Vagina (tissue), 2 donors: ENCODE data around the gene FAM210B. TPM values are rescaled to one million over a fixed set of nuclear protein-coding genes. Genes with fewer than 3 reads are reported as not detected.

ENCODE experiments used
- DNase-seq, 2 donors: peaks; one replicate each; pipeline ENCODE4 v3.0.0-alpha.2; 2017; ENCODE audit errors: extremely low spot score in 2 of 2
- H3K27ac ChIP-seq: fragments of 200-600 bp; sonication (generic); one replicate; pipeline ENCODE4 v1.5.1; 2019
- H3K27me3 ChIP-seq: fragments of 200-600 bp; sonication (generic); one replicate; pipeline ENCODE4 v1.5.1; 2019
- H3K36me3 ChIP-seq, 2 donors: fragments of 200-600 bp; sonication (generic); one replicate each; pipeline ENCODE4 v1.5.1; 2017 to 2019
- H3K4me1 ChIP-seq: fragments of 200-600 bp; sonication (generic); one replicate; pipeline ENCODE4 v1.5.1; 2019
- H3K4me3 ChIP-seq, 2 donors: fragments of 200-600 bp; sonication (generic); 1 replicate in 1 of 2; 2 replicates in 1 of 2; pipeline ENCODE4 v1.5.1; 2016 to 2019
- H3K9me3 ChIP-seq: fragments of 200-600 bp; sonication (generic); one replicate; pipeline ENCODE4 v1.5.1; 2019
- CTCF ChIP-seq, 3 experiments: fragments of 450-650 bp in 2 of 3; fragments of 200-600 bp in 1 of 3; sonication (generic) in 1 of 3; IDR thresholded peaks; one replicate each; pipeline ENCODE4 v1.5.1; 2017 to 2019; ENCODE audit warnings: antibody characterized with exemption in 3 of 3, mild to moderate bottlenecking in 2 of 3, moderate library complexity in 2 of 3
- POLR2A ChIP-seq, 2 donors: fragments of 450-650 bp; IDR thresholded peaks; one replicate each; pipeline ENCODE4 v1.6.1; 2017; ENCODE audit warnings: antibody characterized with exemption in 2 of 2, mild to moderate bottlenecking in 2 of 2, moderate library complexity in 2 of 2
- POLR2AphosphoS5 ChIP-seq, 2 donors: sonication (generic); formaldehyde crosslinking; IDR thresholded peaks; one replicate each; pipeline ENCODE4 v1.9.0; 2017; ENCODE audit warnings: antibody characterized with exemption in 2 of 2, mild to moderate bottlenecking in 2 of 2, low read depth in 1 of 2; ENCODE audit not compliant: insufficient read depth in 1 of 2
- intact Hi-C: fragments of 100-400 bp; cut with DNase I; formaldehyde crosslinking; loops from one replicate; pipeline ENCODE4 v1.15.1; 2023
- total RNA-seq: library from RNA; depleted of rRNA; stranded (reverse); fragments of >200 nt; gene quantifications from one replicate; pipeline ENCODE4 v1.2.3, GENCODE V29; 2016

FAM210B gene
- total RNA-seq, 1 donor from 2014 or later, result 46.4 TPM

- Histone ChIP-seq H3K36me3 (peaks cover 0 to 7% of the 10 kb centered on the region in 2 donors), H3K27me3 (no peaks in the 10 kb centered on the region), H3K27ac (no peak overlapping the region), H3K9me3 (no peaks in the 10 kb centered on the region), H3K4me1 (peaks cover 20% of the 10 kb centered on the region), H3K4me3 (peak overlapping the region; percentile 88 to 90)
- TF ChIP-seq POLR2A (IDR thresholded peaks at IDR 0.05), result no peak
- TF ChIP-seq POLR2AphosphoS5 (IDR thresholded peaks at IDR 0.05; ENCODE audit: insufficient read depth in 1 of 2, low read depth in 1 of 2), result no peak
- TF ChIP-seq CTCF (IDR thresholded peaks at IDR 0.05), result no peak
- DNase-seq, result no peak
- intact Hi-C loops, result loop anchor here (10.0 kb wide), 1 partner anchor 74 kb away; the partner anchor contains the start of gene RTF2
These were observed 32.3 kb downstream of the FAM210B start for GRCh38 chr20:56391037-56391436.

- H3K27me3 ChIP-seq, result no peaks in the 10 kb centered on the region
- peaks cover 20% of the 10 kb centered on the region for H3K4me1 ChIP-seq
- peaks cover 0 to 13% of the 10 kb centered on the region in 2 donors for H3K36me3 ChIP-seq
- peak overlapping the region; percentile 88 to 90 for H3K4me3 ChIP-seq
- no peak for DNase-seq
- no peak for TF ChIP-seq POLR2AphosphoS5 (IDR thresholded peaks at IDR 0.05; ENCODE audit: insufficient read depth in 1 of 2, low read depth in 1 of 2)
- TF ChIP-seq POLR2A (IDR thresholded peaks at IDR 0.05), result no peak
- no peak for TF ChIP-seq CTCF (IDR thresholded peaks at IDR 0.05)
- intact Hi-C loops, result loop anchor here (10.0 kb wide), 1 partner anchor 73 kb away; the partner anchor contains the start of gene RTF2
- peak overlapping the region; percentile 7 for H3K27ac ChIP-seq
- H3K9me3 ChIP-seq, result no peaks in the 10 kb centered on the region
These were observed 32.9 kb downstream of the FAM210B start for GRCh38 chr20:56391596-56392131.

- Histone ChIP-seq H3K36me3 (peaks cover 0 to 18% of the 10 kb centered on the region in 2 donors), H3K27me3 (no peaks in the 10 kb centered on the region), H3K27ac (peak within 1 kb of the TSS; percentile 85), H3K4me3 (peak within 1 kb of the TSS; percentile 88 to 90), H3K4me1 (peaks cover 20% of the 10 kb centered on the region), H3K9me3 (no peaks in the 10 kb centered on the region)
- intact Hi-C loops, result loop anchor here (10.0 kb wide), 1 partner anchor 72 kb away; the partner anchor contains the start of gene RTF2
- peak; percentile 99 to 100 for DNase-seq
- TF ChIP-seq POLR2A (IDR thresholded peaks at IDR 0.05), result peak in 1 of 2 donors; percentile 20
- no peak for TF ChIP-seq CTCF (IDR thresholded peaks at IDR 0.05)
- peak; percentile 94 to 96 for TF ChIP-seq POLR2AphosphoS5 (IDR thresholded peaks at IDR 0.05; ENCODE audit: insufficient read depth in 1 of 2, low read depth in 1 of 2)
These were observed 33.5 kb downstream of the FAM210B start, which contains the start of the genes AURKA and CSTF1 for GRCh38 chr20:56392132-56392880. AURKA (minus strand) TSS chr20:56392215; CDS start chr20:56388197, 4,018 bp downstream. CSTF1 (plus strand) TSS chr20:56392645; CDS start chr20:56395553, 2,908 bp downstream.

GRCh38 chr20:56392881-56393482 lies 34.2 kb downstream of the FAM210B start:
- TF ChIP-seq POLR2A (IDR thresholded peaks at IDR 0.05) (no peak), POLR2AphosphoS5 (IDR thresholded peaks at IDR 0.05; ENCODE audit: insufficient read depth in 1 of 2, low read depth in 1 of 2) (no peak), CTCF (IDR thresholded peaks at IDR 0.05) (no peak)
- intact Hi-C loops, result loop anchor here (10.0 kb wide), 1 partner anchor 72 kb away; the partner anchor contains the start of gene RTF2
- H3K27ac ChIP-seq, result peak overlapping the region; percentile 85

More at GRCh38 chr20:56392881-56393482, 34.2 kb downstream of the FAM210B start:
- Histone ChIP-seq H3K4me3 (peak overlapping the region; percentile 88 to 90), H3K27me3 (no peaks in the 10 kb centered on the region), H3K4me1 (peaks cover 20% of the 10 kb centered on the region), H3K9me3 (no peaks in the 10 kb centered on the region), H3K36me3 (peaks cover 0 to 25% of the 10 kb centered on the region in 2 donors)
- DNase-seq, result no peak
